ENCODE measurements around the gene ATXN7L2.

Gene ATXN7L2

GRCh38 chr1:109467301-109467777 is 16.4 kb upstream of the ATXN7L2 start:
- Histone ChIP-seq H2BK12ac (ENCODE audit: low read length) (no peak overlapping the region), H2BK5ac (ENCODE audit: low read depth, low read length, poor library complexity) (no peak overlapping the region), H3K79me2 (ENCODE audit: control insufficient read depth, insufficient read depth, low read length, poor library complexity) (no peaks in the 10 kb centered on the region), H2AFZ (ENCODE audit: insufficient read depth, low read length, poor library complexity) (no peak overlapping the region), H3K79me1 (ENCODE audit: low read length) (no peaks in the 10 kb centered on the region), H3K18ac (ENCODE audit: low read length) (no peak overlapping the region), H3K23ac (ENCODE audit: low read length) (no peak overlapping the region), H3K36me3 (ENCODE audit: control insufficient read depth in 1 of 2, insufficient read depth in 2 of 2, low read length in 2 of 2) (no peaks in the 10 kb centered on the region), H3K4me3 (ENCODE audit: low read depth, low read length) (no peak overlapping the region), H3K9me3 (ENCODE audit: insufficient read depth, low read depth, low read length) (no peaks in the 10 kb centered on the region), H4K12ac (ENCODE audit: low read depth, low read length) (no peak overlapping the region), H3K14ac (ENCODE audit: low read length) (no peak overlapping the region), H3K9ac (ENCODE audit: low read length) (no peak overlapping the region), H2BK120ac (ENCODE audit: insufficient read depth, low read length, poor library complexity) (no peak overlapping the region), H3K4me2 (ENCODE audit: low read length) (peak overlapping the region; percentile 9), H3K4me1 (ENCODE audit: control insufficient read depth in 1 of 2, insufficient read depth in 2 of 2, low read length in 2 of 2) (peaks cover 8 to 10% of the 10 kb centered on the region in 2 experiments), H4K8ac (ENCODE audit: low read depth, low read length) (no peak overlapping the region), H2AK5ac (ENCODE audit: low read length) (no peak overlapping the region), H3K27me3 (ENCODE audit: insufficient read depth, low read length) (peaks cover 34% of the 10 kb centered on the region), H4K91ac (ENCODE audit: low read depth, low read length) (no peak overlapping the region), H3K27ac (ENCODE audit: low read depth, low read length) (no peak overlapping the region), H3K4ac (ENCODE audit: low read depth, low read length) (no peak overlapping the region)
- 100% methylated on average over 1 of the region's 23 CpGs for WGBS (ENCODE audit: extremely low coverage, insufficient coverage, insufficient read length)
- no peak for DNase-seq

- H4K91ac ChIP-seq (ENCODE audit: low read depth, low read length), result no peak overlapping the region
- no peak overlapping the region for H3K23ac ChIP-seq (ENCODE audit: low read length)
- peaks cover 34% of the 10 kb centered on the region for H3K27me3 ChIP-seq (ENCODE audit: insufficient read depth, low read length)
- H3K4me3 ChIP-seq (ENCODE audit: low read depth, low read length), result no peak overlapping the region
- no peak overlapping the region for H3K14ac ChIP-seq (ENCODE audit: low read length)
- no peaks in the 10 kb centered on the region for H3K36me3 ChIP-seq (ENCODE audit: control insufficient read depth in 1 of 2, insufficient read depth in 2 of 2, low read length in 2 of 2)
- no peak overlapping the region for H4K12ac ChIP-seq (ENCODE audit: low read depth, low read length)
- H3K4ac ChIP-seq (ENCODE audit: low read depth, low read length), result no peak overlapping the region
- no peak overlapping the region for H4K8ac ChIP-seq (ENCODE audit: low read depth, low read length)
- DNase-seq, result no peak
- H2AK5ac ChIP-seq (ENCODE audit: low read length), result no peak overlapping the region
- H2BK120ac ChIP-seq (ENCODE audit: insufficient read depth, low read length, poor library complexity), result no peak overlapping the region
- WGBS (ENCODE audit: extremely low coverage, insufficient coverage, insufficient read length), result no CpG with 5 or more reads among the region's 1 CpG
- no peak overlapping the region for H3K4me2 ChIP-seq (ENCODE audit: low read length)
- no peaks in the 10 kb centered on the region for H3K9me3 ChIP-seq (ENCODE audit: insufficient read depth, low read depth, low read length)
- H3K27ac ChIP-seq (ENCODE audit: low read depth, low read length), result no peak overlapping the region
- H3K79me1 ChIP-seq (ENCODE audit: low read length), result no peaks in the 10 kb centered on the region
- no peaks in the 10 kb centered on the region for H3K79me2 ChIP-seq (ENCODE audit: control insufficient read depth, insufficient read depth, low read length, poor library complexity)
- H3K4me1 ChIP-seq (ENCODE audit: control insufficient read depth in 1 of 2, insufficient read depth in 2 of 2, low read length in 2 of 2), result peaks cover 8 to 10% of the 10 kb centered on the region in 2 experiments
- no peak overlapping the region for H3K9ac ChIP-seq (ENCODE audit: low read length)
- no peak overlapping the region for H3K18ac ChIP-seq (ENCODE audit: low read length)
- H2AFZ ChIP-seq (ENCODE audit: insufficient read depth, low read length, poor library complexity), result no peak overlapping the region
- H2BK12ac ChIP-seq (ENCODE audit: low read length), result no peak overlapping the region
- H2BK5ac ChIP-seq (ENCODE audit: low read depth, low read length, poor library complexity), result no peak overlapping the region
Measured at GRCh38 chr1:109468061-109468460, 15.6 kb upstream of the ATXN7L2 start.

- H2AK5ac ChIP-seq (ENCODE audit: low read length), result no peak overlapping the region
- H3K4me2 ChIP-seq (ENCODE audit: low read length), result no peak overlapping the region
- H3K18ac ChIP-seq (ENCODE audit: low read length), result no peak overlapping the region
- H2BK12ac ChIP-seq (ENCODE audit: low read length), result no peak overlapping the region
- no peak overlapping the region for H2BK5ac ChIP-seq (ENCODE audit: low read depth, low read length, poor library complexity)
- H3K4me1 ChIP-seq (ENCODE audit: control insufficient read depth in 1 of 2, insufficient read depth in 2 of 2, low read length in 2 of 2), result peaks cover 8 to 10% of the 10 kb centered on the region in 2 experiments
- no peak for DNase-seq
- H3K79me2 ChIP-seq (ENCODE audit: control insufficient read depth, insufficient read depth, low read length, poor library complexity), result no peaks in the 10 kb centered on the region
- H3K9me3 ChIP-seq (ENCODE audit: insufficient read depth, low read depth, low read length), result no peaks in the 10 kb centered on the region
- no peaks in the 10 kb centered on the region for H3K36me3 ChIP-seq (ENCODE audit: control insufficient read depth in 1 of 2, insufficient read depth in 2 of 2, low read length in 2 of 2)
- no peak overlapping the region for H3K14ac ChIP-seq (ENCODE audit: low read length)
- no CpG with 5 or more reads among the region's 2 CpGs for WGBS (ENCODE audit: extremely low coverage, insufficient coverage, insufficient read length)
- H3K79me1 ChIP-seq (ENCODE audit: low read length), result no peaks in the 10 kb centered on the region
- no peak overlapping the region for H3K4me3 ChIP-seq (ENCODE audit: low read depth, low read length)
- no peak overlapping the region for H3K27ac ChIP-seq (ENCODE audit: low read depth, low read length)
- H4K91ac ChIP-seq (ENCODE audit: low read depth, low read length), result no peak overlapping the region
- H2AFZ ChIP-seq (ENCODE audit: insufficient read depth, low read length, poor library complexity), result no peak overlapping the region
- no peak overlapping the region for H4K8ac ChIP-seq (ENCODE audit: low read depth, low read length)
- H3K4ac ChIP-seq (ENCODE audit: low read depth, low read length), result no peak overlapping the region
- H3K23ac ChIP-seq (ENCODE audit: low read length), result no peak overlapping the region
- H2BK120ac ChIP-seq (ENCODE audit: insufficient read depth, low read length, poor library complexity), result no peak overlapping the region
- H3K27me3 ChIP-seq (ENCODE audit: insufficient read depth, low read length), result peaks cover 34% of the 10 kb centered on the region
- no peak overlapping the region for H3K9ac ChIP-seq (ENCODE audit: low read length)
- H4K12ac ChIP-seq (ENCODE audit: low read depth, low read length), result no peak overlapping the region
Measured at GRCh38 chr1:109468903-109469302, 14.8 kb upstream of the ATXN7L2 start.

- H2AFZ ChIP-seq (ENCODE audit: insufficient read depth, low read length, poor library complexity), result no peak overlapping the region
- peaks cover 8 to 10% of the 10 kb centered on the region in 2 experiments for H3K4me1 ChIP-seq (ENCODE audit: control insufficient read depth in 1 of 2, insufficient read depth in 2 of 2, low read length in 2 of 2)
- DNase-seq, result no peak
- H2AK5ac ChIP-seq (ENCODE audit: low read length), result no peak overlapping the region
- H3K4ac ChIP-seq (ENCODE audit: low read depth, low read length), result no peak overlapping the region
- no peaks in the 10 kb centered on the region for H3K79me1 ChIP-seq (ENCODE audit: low read length)
- H2BK12ac ChIP-seq (ENCODE audit: low read length), result no peak overlapping the region
- H3K4me3 ChIP-seq (ENCODE audit: low read depth, low read length), result no peak overlapping the region
- H2BK5ac ChIP-seq (ENCODE audit: low read depth, low read length, poor library complexity), result no peak overlapping the region
- H3K27ac ChIP-seq (ENCODE audit: low read depth, low read length), result no peak overlapping the region
- H3K36me3 ChIP-seq (ENCODE audit: control insufficient read depth in 1 of 2, insufficient read depth in 2 of 2, low read length in 2 of 2), result no peaks in the 10 kb centered on the region
- no peak overlapping the region for H4K91ac ChIP-seq (ENCODE audit: low read depth, low read length)
- H3K27me3 ChIP-seq (ENCODE audit: insufficient read depth, low read length), result peaks cover 28% of the 10 kb centered on the region
- no peak overlapping the region for H2BK120ac ChIP-seq (ENCODE audit: insufficient read depth, low read length, poor library complexity)
- H3K23ac ChIP-seq (ENCODE audit: low read length), result no peak overlapping the region
- no CpG with 5 or more reads among the region's 6 CpGs for WGBS (ENCODE audit: extremely low coverage, insufficient coverage, insufficient read length)
- H3K4me2 ChIP-seq (ENCODE audit: low read length), result no peak overlapping the region
- H3K79me2 ChIP-seq (ENCODE audit: control insufficient read depth, insufficient read depth, low read length, poor library complexity), result no peaks in the 10 kb centered on the region
- no peak overlapping the region for H3K9ac ChIP-seq (ENCODE audit: low read length)
- H4K12ac ChIP-seq (ENCODE audit: low read depth, low read length), result no peak overlapping the region
- no peak overlapping the region for H4K8ac ChIP-seq (ENCODE audit: low read depth, low read length)
- no peak overlapping the region for H3K18ac ChIP-seq (ENCODE audit: low read length)
- H3K9me3 ChIP-seq (ENCODE audit: insufficient read depth, low read depth, low read length), result no peaks in the 10 kb centered on the region
- no peak overlapping the region for H3K14ac ChIP-seq (ENCODE audit: low read length)
Measured at GRCh38 chr1:109470245-109470644, 13.5 kb upstream of the ATXN7L2 start.
